Omental fat pad (tissue), 4 donors: ENCODE data around the gene KRTAP21-2. TPM values are rescaled to one million over a fixed set of nuclear protein-coding genes. Genes with fewer than 3 reads are reported as not detected.
"Not testable (repeated sequence)": the region's sequence is repeated elsewhere in the genome, so short reads cannot be mapped to it uniquely, and the experiment has no call there.

ENCODE experiments used
- ATAC-seq: fragments of 150-250 bp; one replicate; pipeline ENCODE4 v1.9.1; 2016; ENCODE audit warnings: mild to moderate bottlenecking, moderate library complexity; ENCODE audit not compliant: low FRiP score
- DNase-seq: peaks from one replicate; pipeline ENCODE4 v3.0.0-alpha.2; 2019; ENCODE audit warnings: low spot score
- total RNA-seq, 4 donors: library from RNA; depleted of rRNA; stranded (reverse); fragments of >200 nt; gene quantifications; one replicate each; pipeline ENCODE4 v1.1.0, GENCODE V29; 2016
- TF ChIP-seq, protein P1 (sequence below), 3 donors: fragments of 450-650 bp; IDR thresholded peaks; one replicate each; pipeline ENCODE4 v1.5.1; 2016 to 2017; ENCODE audit warnings: antibody characterized with exemption in 3 of 3, mild to moderate bottlenecking in 3 of 3, moderate library complexity in 2 of 3

KRTAP21-2 gene
- total RNA-seq, result not detected

DNA sequence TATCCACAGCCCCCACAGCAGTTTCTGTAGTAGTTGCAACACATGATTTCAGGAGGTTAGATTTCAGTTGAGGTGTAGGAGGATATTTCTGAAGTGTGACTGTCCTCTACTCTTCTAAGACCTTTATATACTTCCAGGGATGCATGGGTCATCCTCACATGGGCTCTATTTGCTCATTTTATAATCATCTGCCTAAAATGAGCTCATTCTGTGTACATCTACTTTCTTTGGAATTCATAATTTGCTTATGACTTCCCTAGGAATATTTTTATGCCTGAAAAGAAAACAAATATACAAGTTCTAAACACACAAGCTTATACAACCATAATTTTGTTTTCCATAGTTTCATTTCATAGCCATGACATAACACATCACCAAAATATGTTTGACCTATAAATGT, at the start of gene KRTAP21-2:
Gene KRTAP21-2, minus strand, starts transcription at position 101 of the 400 bp plus-strand sequence. Its CDS starts 57 bp downstream, at position 44.
- TF ChIP-seq, protein P1, sequence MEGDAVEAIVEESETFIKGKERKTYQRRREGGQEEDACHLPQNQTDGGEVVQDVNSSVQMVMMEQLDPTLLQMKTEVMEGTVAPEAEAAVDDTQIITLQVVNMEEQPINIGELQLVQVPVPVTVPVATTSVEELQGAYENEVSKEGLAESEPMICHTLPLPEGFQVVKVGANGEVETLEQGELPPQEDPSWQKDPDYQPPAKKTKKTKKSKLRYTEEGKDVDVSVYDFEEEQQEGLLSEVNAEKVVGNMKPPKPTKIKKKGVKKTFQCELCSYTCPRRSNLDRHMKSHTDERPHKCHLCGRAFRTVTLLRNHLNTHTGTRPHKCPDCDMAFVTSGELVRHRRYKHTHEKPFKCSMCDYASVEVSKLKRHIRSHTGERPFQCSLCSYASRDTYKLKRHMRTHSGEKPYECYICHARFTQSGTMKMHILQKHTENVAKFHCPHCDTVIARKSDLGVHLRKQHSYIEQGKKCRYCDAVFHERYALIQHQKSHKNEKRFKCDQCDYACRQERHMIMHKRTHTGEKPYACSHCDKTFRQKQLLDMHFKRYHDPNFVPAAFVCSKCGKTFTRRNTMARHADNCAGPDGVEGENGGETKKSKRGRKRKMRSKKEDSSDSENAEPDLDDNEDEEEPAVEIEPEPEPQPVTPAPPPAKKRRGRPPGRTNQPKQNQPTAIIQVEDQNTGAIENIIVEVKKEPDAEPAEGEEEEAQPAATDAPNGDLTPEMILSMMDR (IDR thresholded peaks at IDR 0.05), result no peak
- no peak for DNase-seq
- ATAC-seq, result no peak

DNA sequence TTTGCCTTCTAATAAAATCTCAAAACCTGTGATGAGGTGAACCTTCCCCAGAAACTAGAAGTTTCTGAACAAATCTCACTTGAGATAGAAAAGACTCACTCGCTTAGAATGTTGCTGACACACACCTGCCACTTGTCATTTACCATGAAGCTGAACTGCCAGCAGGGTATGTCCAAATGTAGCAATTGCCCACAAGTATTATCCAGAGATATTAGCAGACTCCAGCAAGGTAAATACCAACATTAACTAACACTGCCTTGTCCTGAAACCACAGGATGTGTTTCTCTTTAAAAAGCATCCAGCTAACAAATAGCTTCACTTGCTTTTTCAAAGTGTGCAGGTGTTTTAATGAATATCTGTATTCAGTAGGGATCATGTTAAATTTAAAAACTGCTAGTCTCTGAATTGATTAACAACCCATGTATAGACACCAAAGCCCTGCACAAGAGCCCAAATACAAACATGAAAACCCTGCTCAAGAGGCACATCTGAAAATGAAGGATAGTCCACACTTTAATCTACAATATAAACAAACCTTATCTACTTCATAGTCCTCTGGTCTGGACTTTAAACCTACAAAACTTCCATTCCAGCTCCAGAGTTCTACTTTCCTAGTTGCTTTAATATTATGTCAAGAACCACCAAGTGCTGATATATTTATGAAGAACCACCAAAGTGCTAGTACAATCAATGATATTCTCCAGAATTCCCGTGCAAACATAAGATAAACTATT, 46.7 kb upstream of the KRTAP21-2 start:
- no peak for ATAC-seq
- TF ChIP-seq, protein P1 (IDR thresholded peaks at IDR 0.05), result no peak
- no peak for DNase-seq

DNA sequence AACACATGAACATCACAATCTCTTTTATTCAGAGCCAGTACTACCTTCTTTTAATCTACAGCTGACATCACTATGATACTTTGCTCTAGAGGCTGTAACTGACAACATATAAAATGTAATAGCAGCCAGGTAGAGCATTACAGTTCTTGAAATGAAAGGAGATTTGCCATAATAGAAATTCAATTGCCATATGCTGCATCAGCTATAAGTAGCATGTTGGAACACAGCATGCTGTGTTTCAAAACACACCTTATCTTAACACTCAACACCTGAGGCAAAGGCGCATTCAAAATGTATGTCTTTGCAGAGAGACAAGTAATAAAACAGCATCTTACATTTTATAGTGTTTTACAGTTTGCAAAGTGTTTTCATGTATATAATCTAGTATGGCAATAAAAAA, 32.2 kb upstream of the KRTAP21-2 start:
- TF ChIP-seq, protein P1 (IDR thresholded peaks at IDR 0.05), result no peak
- DNase-seq (no peak), ATAC-seq (no peak)

DNA sequence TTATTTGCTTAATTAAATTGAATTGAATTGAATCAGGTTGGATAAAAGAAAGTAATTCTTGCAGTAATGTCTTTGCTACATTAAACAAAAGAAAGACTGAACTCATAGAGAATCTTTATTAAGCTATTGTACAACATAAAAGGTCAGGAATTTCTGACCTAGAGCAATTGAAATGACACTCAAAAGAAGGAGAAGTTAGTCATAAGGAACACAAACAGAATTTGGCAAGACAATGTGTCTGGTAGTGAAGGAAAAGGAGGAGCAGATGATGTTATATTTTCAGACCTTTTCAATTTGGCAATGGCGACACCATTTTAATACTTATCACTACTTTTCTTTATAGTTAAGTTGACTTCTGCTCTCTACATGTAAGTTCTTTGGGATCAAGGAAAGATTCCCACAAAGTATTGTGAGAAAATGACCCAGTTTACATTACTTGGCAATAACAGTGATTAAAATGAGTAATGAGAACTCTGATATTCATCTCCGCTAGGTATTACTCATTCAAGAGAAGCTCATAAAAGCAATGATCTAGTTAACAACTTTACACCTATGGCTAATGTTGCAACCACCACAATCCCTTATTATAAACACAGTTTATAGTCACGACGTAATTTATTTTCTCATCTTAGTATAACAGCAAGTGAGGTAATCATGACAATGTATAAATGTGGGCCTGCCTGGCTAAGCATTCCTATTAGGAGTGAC, 22.8 kb upstream of the KRTAP21-2 start:
- TF ChIP-seq, protein P1 (IDR thresholded peaks at IDR 0.05), result no peak
- ATAC-seq (no peak), DNase-seq (no peak)

DNA sequence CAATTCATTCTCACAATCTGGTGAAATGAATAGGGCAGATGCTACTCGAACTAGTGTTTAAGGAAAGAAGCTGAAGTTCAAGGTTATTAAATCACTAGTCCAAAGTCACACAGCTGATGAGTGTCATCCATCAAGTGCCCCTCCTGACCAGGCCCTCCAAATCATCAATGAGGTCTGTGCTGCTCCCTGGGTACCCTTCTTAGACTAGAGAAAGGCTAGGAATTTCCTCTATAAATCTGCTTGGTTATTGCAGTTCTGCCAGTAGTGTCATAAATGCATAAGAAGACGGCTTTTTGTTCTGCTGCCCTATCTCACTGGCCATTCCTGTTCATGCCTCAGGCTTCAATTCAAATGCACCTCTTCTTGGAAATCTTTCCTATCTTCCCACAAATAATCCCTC, 13.7 kb upstream of the KRTAP21-2 start:
- TF ChIP-seq, protein P1 (IDR thresholded peaks at IDR 0.05), result no peak
- ATAC-seq, result no peak

DNA sequence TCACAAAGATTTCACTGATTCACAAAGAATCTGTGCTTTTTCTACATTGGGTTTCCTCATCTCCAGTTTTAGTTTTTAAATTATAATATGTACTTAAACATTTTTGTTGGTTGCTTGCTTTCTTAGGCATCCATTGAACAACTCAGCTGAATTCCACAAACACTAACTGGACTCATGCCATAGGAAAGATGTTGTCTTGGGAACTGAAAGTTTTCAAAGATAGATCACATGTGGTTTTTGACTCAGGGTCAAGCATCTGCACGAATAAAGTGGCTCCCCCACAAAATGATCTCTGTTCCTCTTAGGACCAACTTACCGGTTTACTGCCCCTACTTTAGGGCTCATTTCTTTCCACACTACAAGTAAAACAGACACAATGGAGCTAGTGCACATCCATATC, 11.2 kb upstream of the KRTAP21-2 start:
- DNase-seq (no peak), ATAC-seq (no peak)
- TF ChIP-seq, protein P1 (IDR thresholded peaks at IDR 0.05), result no peak

More for the DNA sequence above, 13.7 kb upstream of the KRTAP21-2 start:
- DNase-seq, result no peak

DNA sequence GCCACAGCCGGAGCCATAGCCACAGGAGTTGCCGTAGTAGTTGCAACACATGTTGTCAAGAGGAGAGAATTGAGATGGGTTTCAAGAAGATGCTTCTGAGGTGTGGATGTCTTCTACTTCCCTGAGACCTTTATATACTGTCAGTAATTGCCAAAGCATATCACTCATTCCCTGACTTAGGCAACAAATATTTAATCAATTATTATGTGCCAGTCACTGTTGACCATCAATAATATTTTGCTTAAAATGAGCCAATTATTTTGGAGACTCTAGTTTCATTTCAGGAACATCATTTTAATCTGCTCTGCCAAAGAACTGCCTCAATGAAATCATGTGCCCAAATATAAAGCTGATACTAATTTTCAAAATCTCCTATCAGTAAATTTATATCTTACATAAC, 8.3 kb upstream of the KRTAP21-2 start, which contains the start of gene KRTAP21-1:
Gene KRTAP21-1, minus strand, starts transcription at position 101 of the 400 bp plus-strand sequence. Its CDS starts 50 bp downstream, at position 51.
- DNase-seq, ATAC-seq: not testable (repeated sequence)
